Esophagus squamous epithelium (tissue), 5 donors: ENCODE data around the gene ATP10A. TPM values are rescaled to one million over a fixed set of nuclear protein-coding genes. Genes with fewer than 3 reads are reported as not detected.
"Not testable (repeated sequence)": the region's sequence is repeated elsewhere in the genome, so short reads cannot be mapped to it uniquely, and the experiment has no call there.

ENCODE experiments used
- DNase-seq: peaks from one replicate; lab custom pipeline; 2025; lab: John Stamatoyannopoulos, UW
- H3K27ac ChIP-seq, 4 donors: fragments of 200-600 bp; sonication (generic); one replicate each; pipeline ENCODE4 v1.5.1; 2016 to 2019; ENCODE audit warnings: mild to moderate bottlenecking in 1 of 4
- H3K27me3 ChIP-seq, 4 donors: fragments of 200-600 bp; sonication (generic); 1 replicate in 3 of 4; 2 replicates in 1 of 4; pipeline versions ENCODE4 v1.5.1 to v1.6.0; 2017 to 2021; ENCODE audit warnings: antibody characterized with exemption in 1 of 4
- H3K36me3 ChIP-seq, 3 donors: fragments of 200-600 bp; sonication (generic); one replicate each; pipeline ENCODE4 v1.5.1; 2016 to 2019
- H3K4me1 ChIP-seq, 3 donors: fragments of 200-600 bp; sonication (generic); one replicate each; pipeline ENCODE4 v1.5.1; 2017 to 2019
- H3K4me3 ChIP-seq, 4 donors: fragments of 200-600 bp; sonication (generic); 1 replicate in 3 of 4; 2 replicates in 1 of 4; pipeline ENCODE4 v1.5.1; 2016 to 2019; ENCODE audit warnings: mild to moderate bottlenecking in 2 of 4, moderate library complexity in 1 of 4
- H3K9me3 ChIP-seq, 3 donors: fragments of 200-600 bp; sonication (generic); one replicate each; pipeline ENCODE4 v1.5.1; 2016 to 2019
- POLR2A ChIP-seq, 4 donors: fragments of 450-650 bp; IDR thresholded peaks; one replicate each; pipeline ENCODE4 v1.6.1; 2017; ENCODE audit warnings: antibody characterized with exemption in 4 of 4, mild to moderate bottlenecking in 4 of 4, moderate library complexity in 3 of 4
- WGBS, 2 donors: methylation state at CpG; one replicate each; pipeline ENCODE4 v1.1.5; 2018; 5-methylcytosine and 5-hydroxymethylcytosine counted together
- intact Hi-C: fragments of 100-400 bp; cut with DNase I; formaldehyde crosslinking; loops from one replicate; pipeline ENCODE4 v1.15.0; 2022
- small RNA-seq, 4 donors: library from RNA; depleted of rRNA; stranded (forward); fragments of <200 nt; gene quantifications; one replicate each; pipeline ENCODE3, GENCODE V24; 2016
- total RNA-seq, 4 donors: library from RNA; depleted of rRNA; stranded (reverse); fragments of >200 nt; gene quantifications; one replicate each; pipeline ENCODE4 v1.1.0, GENCODE V29; 2016
- TF ChIP-seq, protein P1 (sequence below), 6 experiments: fragments of 450-650 bp in 4 of 6; fragments of 200-600 bp in 2 of 6; sonication (generic) in 2 of 6; IDR thresholded peaks; one replicate each; pipeline ENCODE4 v1.5.1; 2016 to 2019; ENCODE audit warnings: antibody characterized with exemption in 6 of 6, mild to moderate bottlenecking in 4 of 6, moderate library complexity in 4 of 6
- donor health status: DM: yes; HTN: yes; CAD: no.

ATP10A gene
- total RNA-seq, 4 donors from 2014 or later: 0.88 to 6.3 (median 1.9) TPM

GRCh38 chr15:25640381-25640780 lies 222.7 kb downstream of the ATP10A start:
- intact Hi-C loops: no loop called here
- Histone ChIP-seq H3K9me3 (no peaks in the 10 kb centered on the region), H3K36me3 (no peaks in the 10 kb centered on the region), H3K27me3 (peaks cover 0 to 7% (median 0%) of the 10 kb centered on the region in 4 donors), H3K4me1 (no peaks in the 10 kb centered on the region), H3K4me3 (no peak overlapping the region), H3K27ac (no peak overlapping the region)
- TF ChIP-seq, protein P1, sequence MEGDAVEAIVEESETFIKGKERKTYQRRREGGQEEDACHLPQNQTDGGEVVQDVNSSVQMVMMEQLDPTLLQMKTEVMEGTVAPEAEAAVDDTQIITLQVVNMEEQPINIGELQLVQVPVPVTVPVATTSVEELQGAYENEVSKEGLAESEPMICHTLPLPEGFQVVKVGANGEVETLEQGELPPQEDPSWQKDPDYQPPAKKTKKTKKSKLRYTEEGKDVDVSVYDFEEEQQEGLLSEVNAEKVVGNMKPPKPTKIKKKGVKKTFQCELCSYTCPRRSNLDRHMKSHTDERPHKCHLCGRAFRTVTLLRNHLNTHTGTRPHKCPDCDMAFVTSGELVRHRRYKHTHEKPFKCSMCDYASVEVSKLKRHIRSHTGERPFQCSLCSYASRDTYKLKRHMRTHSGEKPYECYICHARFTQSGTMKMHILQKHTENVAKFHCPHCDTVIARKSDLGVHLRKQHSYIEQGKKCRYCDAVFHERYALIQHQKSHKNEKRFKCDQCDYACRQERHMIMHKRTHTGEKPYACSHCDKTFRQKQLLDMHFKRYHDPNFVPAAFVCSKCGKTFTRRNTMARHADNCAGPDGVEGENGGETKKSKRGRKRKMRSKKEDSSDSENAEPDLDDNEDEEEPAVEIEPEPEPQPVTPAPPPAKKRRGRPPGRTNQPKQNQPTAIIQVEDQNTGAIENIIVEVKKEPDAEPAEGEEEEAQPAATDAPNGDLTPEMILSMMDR (IDR thresholded peaks at IDR 0.05): no peak
- WGBS, 2 donors: 80 to 83% methylated on average over 5 of the region's 5 CpGs
- DNase-seq: no peak

DNA sequence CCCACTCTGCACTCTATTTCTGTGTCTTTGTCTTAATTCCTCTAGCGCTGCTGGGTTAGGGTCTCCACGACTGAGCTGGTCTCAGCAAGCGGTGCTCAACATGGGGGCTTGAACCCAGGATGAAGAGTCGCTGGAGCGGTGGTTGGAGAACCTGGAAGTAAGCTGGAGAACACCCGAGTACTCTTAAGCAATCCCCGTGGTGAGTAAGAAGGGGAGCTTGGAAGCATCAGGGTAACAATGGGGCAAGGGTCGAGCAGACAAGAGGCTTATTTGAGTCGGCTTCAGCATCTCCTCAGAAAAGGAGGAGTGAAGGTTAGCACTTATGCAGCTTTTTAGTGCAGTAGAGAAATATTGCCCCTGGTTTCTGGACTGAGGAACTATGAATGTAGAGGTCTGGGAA lies 226.6 kb downstream of the ATP10A start:
- H3K27me3 ChIP-seq, H3K36me3 ChIP-seq, H3K9me3 ChIP-seq, H3K27ac ChIP-seq, H3K4me1 ChIP-seq, intact Hi-C loops, H3K4me3 ChIP-seq, DNase-seq: not testable (repeated sequence)
- 74 to 79% methylated on average over 6 to 9 of the region's 9 CpGs for WGBS, 2 donors

GRCh38 chr15:25635191-25635590 lies 227.9 kb downstream of the ATP10A start:
- H3K36me3 ChIP-seq: no peaks in the 10 kb centered on the region
- H3K27me3 ChIP-seq: no peaks in the 10 kb centered on the region
- TF ChIP-seq, protein P1 (IDR thresholded peaks at IDR 0.05): no peak
- no peak for TF ChIP-seq POLR2A (IDR thresholded peaks at IDR 0.05)
- no peak for DNase-seq
- intact Hi-C loops: no loop called here
- H3K4me1 ChIP-seq: no peaks in the 10 kb centered on the region
- H3K27ac ChIP-seq: no peak overlapping the region
- H3K9me3 ChIP-seq: no peaks in the 10 kb centered on the region
- H3K4me3 ChIP-seq: no peak overlapping the region

GRCh38 chr15:25633862-25634261 lies 229.3 kb downstream of the ATP10A start:
- Histone ChIP-seq H3K4me3 (no peak overlapping the region), H3K27ac (no peak overlapping the region), H3K36me3 (no peaks in the 10 kb centered on the region), H3K9me3 (no peaks in the 10 kb centered on the region), H3K27me3 (no peaks in the 10 kb centered on the region), H3K4me1 (no peaks in the 10 kb centered on the region)
- WGBS, 2 donors: 40 to 63% methylated on average over 2 to 3 of the region's 3 CpGs
- TF ChIP-seq, protein P1 (IDR thresholded peaks at IDR 0.05): no peak
- no peak for TF ChIP-seq POLR2A (IDR thresholded peaks at IDR 0.05)
- intact Hi-C loops: no loop called here
- DNase-seq: no peak

- intact Hi-C loops: no loop called here
- DNase-seq: no peak
- no peaks in the 10 kb centered on the region for H3K36me3 ChIP-seq
- WGBS, 2 donors: 44 to 77% methylated on average over 2 to 7 of the region's 8 CpGs
- no peak overlapping the region for H3K27ac ChIP-seq
- TF ChIP-seq, protein P1 (IDR thresholded peaks at IDR 0.05): no peak
- H3K4me3 ChIP-seq: no peak overlapping the region
- no peaks in the 10 kb centered on the region for H3K4me1 ChIP-seq
- no peaks in the 10 kb centered on the region for H3K27me3 ChIP-seq
- no peaks in the 10 kb centered on the region for H3K9me3 ChIP-seq
These were observed 231.2 kb downstream of the ATP10A start for GRCh38 chr15:25631971-25632370.

Small RNA genes within 50 kb of the gene (small RNA-seq; reads per million reads assigned to genes)
- gene MIR4715 (0 reads per million in 4 donors), gene RNA5SP390 (0 to 0.09 (median 0) reads per million in 4 donors)
